GM12873 (cell line): ENCODE data around the gene CLRN2.

Experiments
- CTCF ChIP-seq: IDR thresholded peaks from 2 replicates; pipeline ENCODE4 v1.5.1; 2012; ENCODE audit warnings: low read depth, mild to moderate bottlenecking, moderate library complexity, low read length, control low read depth; ENCODE audit not compliant: insufficient read depth; ENCODE audit errors: missing control alignments

The CLRN2 gene

GRCh38 chr4:17492058-17492741, 22.8 kb upstream of the CLRN2 start:
- TF ChIP-seq CTCF, result no peak

GRCh38 chr4:17492876-17493275, 22.1 kb upstream of the CLRN2 start:
- TF ChIP-seq CTCF, result no peak

- no peak for TF ChIP-seq CTCF
Observed at GRCh38 chr4:17493619-17494018, 21.3 kb upstream of the CLRN2 start.

- TF ChIP-seq CTCF, result no peak
Observed at GRCh38 chr4:17494258-17495190, 20.4 kb upstream of the CLRN2 start.

GRCh38 chr4:17497890-17498523, 17.0 kb upstream of the CLRN2 start:
- no peak for TF ChIP-seq CTCF

GRCh38 chr4:17500574-17500973, 14.4 kb upstream of the CLRN2 start:
- TF ChIP-seq CTCF, result no peak

GRCh38 chr4:17502756-17503155, 12.2 kb upstream of the CLRN2 start:
- no peak for TF ChIP-seq CTCF
